Suprapubic skin (tissue), 4 donors: ENCODE measurements around the gene PARN.

Experiments
- CTCF ChIP-seq, 2 donors: fragments of 200-600 bp in 1 of 2; fragments of 450-650 bp in 1 of 2; sonication (generic) in 1 of 2; IDR thresholded peaks; one replicate each; pipeline ENCODE4 v1.5.1; 2016 to 2019; ENCODE audit warnings: antibody characterized with exemption in 2 of 2, mild to moderate bottlenecking in 1 of 2, moderate library complexity in 1 of 2
- EP300 ChIP-seq: sonication (generic); formaldehyde crosslinking; IDR thresholded peaks from one replicate; pipeline ENCODE4 v1.6.1; 2017; ENCODE audit warnings: antibody characterized with exemption
- POLR2A ChIP-seq, 2 donors: fragments of 450-650 bp; IDR thresholded peaks; one replicate each; pipeline ENCODE4 v1.6.1; 2017; ENCODE audit warnings: antibody characterized with exemption in 2 of 2, mild to moderate bottlenecking in 2 of 2, moderate library complexity in 2 of 2
- POLR2AphosphoS5 ChIP-seq, 3 donors: sonication (generic); formaldehyde crosslinking; IDR thresholded peaks; one replicate each; pipeline ENCODE4 v1.6.1; 2017; ENCODE audit warnings: antibody characterized with exemption in 3 of 3

GRCh38 chr16:14539631-14540030, 90.4 kb downstream of the PARN start:
- TF ChIP-seq POLR2A (IDR thresholded peaks at IDR 0.05) (no peak), EP300 (no peak), CTCF (IDR thresholded peaks at IDR 0.05) (no peak), POLR2AphosphoS5 (IDR thresholded peaks at IDR 0.05) (no peak)
